HUES6 (cell line): ENCODE results near the gene CDC42EP1.

ENCODE experiments used
- H3K27ac ChIP-seq: 2 replicates; pipeline ENCODE4 v1.7.0; 2013; ENCODE audit warnings: low read depth, mild to moderate bottlenecking, low read length, inconsistent platforms
- H3K27me3 ChIP-seq: 2 replicates; pipeline ENCODE4 v1.6.1; 2013; ENCODE audit warnings: low read length; ENCODE audit not compliant: control insufficient read depth, insufficient read depth
- H3K36me3 ChIP-seq: 2 replicates; pipeline ENCODE4 v1.6.1; 2013; ENCODE audit warnings: low read length; ENCODE audit not compliant: control insufficient read depth, insufficient read depth
- H3K4me1 ChIP-seq: 2 replicates; pipeline ENCODE4 v1.6.1; 2013; ENCODE audit warnings: low read length; ENCODE audit not compliant: control insufficient read depth, insufficient read depth
- H3K4me3 ChIP-seq: 2 replicates; pipeline ENCODE4 v1.5.1; 2013; ENCODE audit warnings: low read depth, low read length
- H3K9ac ChIP-seq: one replicate; pipeline ENCODE4 v1.6.1; 2013; ENCODE audit warnings: mild to moderate bottlenecking, low read length
- H3K9me3 ChIP-seq: 2 replicates; pipeline ENCODE4 v1.6.1; 2013; ENCODE audit warnings: low read depth, low read length; ENCODE audit not compliant: control insufficient read depth, insufficient read depth

CDC42EP1 gene

DNA sequence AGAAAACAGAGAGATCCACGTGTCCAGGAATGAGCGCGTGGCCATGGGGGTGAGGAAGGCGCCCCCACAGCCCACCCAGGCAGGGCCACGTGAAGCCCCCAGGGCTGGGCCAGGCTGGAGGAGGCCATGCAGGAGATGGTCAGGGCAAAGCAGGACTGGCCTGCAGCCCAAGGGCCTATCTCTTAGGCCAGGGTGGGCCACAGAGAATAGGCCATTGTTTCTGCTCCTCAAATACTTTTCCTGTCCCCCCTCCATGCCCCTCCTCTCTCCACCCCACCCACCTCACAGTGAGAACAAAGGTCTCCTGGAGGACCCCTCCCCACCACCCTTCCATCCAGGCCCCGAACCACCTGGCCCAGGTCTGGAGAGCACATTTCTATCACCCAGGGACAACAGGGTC lies 8.3 kb upstream of the CDC42EP1 start:
- peaks cover 40% of the 10 kb centered on the region for H3K4me1 ChIP-seq
- peaks cover 11% of the 10 kb centered on the region; the same call in 1 of the 2 replicates for H3K27me3 ChIP-seq
- H3K27ac ChIP-seq: no peak overlapping the region
- no peak overlapping the region for H3K9ac ChIP-seq
- no peaks in the 10 kb centered on the region for H3K36me3 ChIP-seq
- H3K4me3 ChIP-seq: no peak overlapping the region
- H3K9me3 ChIP-seq: no peaks in the 10 kb centered on the region

DNA sequence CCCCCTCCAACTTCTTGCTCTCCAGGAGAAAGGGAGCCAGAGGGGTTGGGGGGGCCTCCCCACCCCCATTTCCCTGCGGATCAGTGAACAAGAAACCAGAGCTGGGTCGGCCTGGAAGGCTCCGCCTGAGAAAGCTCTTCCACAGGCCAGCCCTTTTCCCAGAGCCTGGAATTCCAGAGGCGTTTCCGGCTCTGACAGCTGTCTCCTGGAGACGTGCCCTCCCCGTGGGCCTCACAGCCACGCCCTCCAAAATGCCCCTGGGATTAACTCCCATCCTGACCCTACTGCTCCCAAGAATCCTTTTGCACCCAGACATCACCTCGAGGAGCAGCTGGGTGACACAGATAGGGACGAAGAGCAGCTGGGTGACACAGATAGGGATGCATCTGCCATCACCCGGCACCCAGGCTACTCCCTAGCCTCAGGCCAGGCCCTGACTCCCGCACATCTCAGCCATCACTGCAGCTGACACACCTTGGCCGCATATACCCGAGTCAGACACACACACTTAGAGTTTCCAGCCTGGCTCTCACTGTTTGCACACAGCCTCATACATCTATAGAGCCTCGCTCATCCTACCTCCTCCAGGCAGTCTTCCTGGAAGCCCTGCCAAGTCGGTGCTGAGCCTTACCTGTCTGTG lies 7.6 kb upstream of the CDC42EP1 start:
- peaks cover 17% of the 10 kb centered on the region; the same call in 1 of the 2 replicates for H3K27me3 ChIP-seq
- H3K9me3 ChIP-seq: no peaks in the 10 kb centered on the region
- H3K27ac ChIP-seq: no peak overlapping the region
- no peak overlapping the region for H3K9ac ChIP-seq
- H3K36me3 ChIP-seq: no peaks in the 10 kb centered on the region
- no peak overlapping the region for H3K4me3 ChIP-seq
- H3K4me1 ChIP-seq: peaks cover 38% of the 10 kb centered on the region

DNA sequence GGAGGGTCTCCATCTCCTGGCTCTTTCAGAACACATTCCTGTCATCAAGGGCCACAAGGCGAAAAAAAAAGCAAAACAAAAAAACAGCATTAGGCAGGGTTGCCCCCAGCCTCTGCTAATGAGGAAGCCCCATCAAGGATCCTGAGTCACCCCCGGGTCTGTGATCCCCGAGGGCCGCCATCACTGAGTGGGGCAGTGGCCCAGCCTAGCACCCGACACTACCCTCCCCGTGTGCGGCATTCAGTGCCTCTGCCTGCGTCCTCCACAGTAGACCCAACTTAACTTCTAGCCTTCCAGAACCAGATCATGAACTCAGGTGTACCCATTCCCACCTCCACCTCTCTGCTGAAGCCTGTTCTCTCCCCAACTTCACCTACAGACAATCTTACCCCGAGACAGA lies 6.6 kb upstream of the CDC42EP1 start:
- no peak overlapping the region for H3K27ac ChIP-seq
- H3K9ac ChIP-seq: no peak overlapping the region

GRCh38 chr22:37555029-37555428 lies 5.3 kb upstream of the CDC42EP1 start:
- H3K4me3 ChIP-seq: no peak overlapping the region
- H3K36me3 ChIP-seq: no peaks in the 10 kb centered on the region
- no peak overlapping the region for H3K9ac ChIP-seq
- no peak overlapping the region for H3K27ac ChIP-seq
- peaks cover 39% of the 10 kb centered on the region for H3K4me1 ChIP-seq
- no peaks in the 10 kb centered on the region for H3K9me3 ChIP-seq
- peaks cover 20% of the 10 kb centered on the region; the same call in 1 of the 2 replicates for H3K27me3 ChIP-seq

More for the DNA sequence above, 6.6 kb upstream of the CDC42EP1 start:
- Histone ChIP-seq H3K4me3 (no peak overlapping the region), H3K4me1 (peaks cover 38% of the 10 kb centered on the region), H3K27me3 (peaks cover 20% of the 10 kb centered on the region; the same call in 1 of the 2 replicates), H3K9me3 (no peaks in the 10 kb centered on the region), H3K36me3 (no peaks in the 10 kb centered on the region)

DNA sequence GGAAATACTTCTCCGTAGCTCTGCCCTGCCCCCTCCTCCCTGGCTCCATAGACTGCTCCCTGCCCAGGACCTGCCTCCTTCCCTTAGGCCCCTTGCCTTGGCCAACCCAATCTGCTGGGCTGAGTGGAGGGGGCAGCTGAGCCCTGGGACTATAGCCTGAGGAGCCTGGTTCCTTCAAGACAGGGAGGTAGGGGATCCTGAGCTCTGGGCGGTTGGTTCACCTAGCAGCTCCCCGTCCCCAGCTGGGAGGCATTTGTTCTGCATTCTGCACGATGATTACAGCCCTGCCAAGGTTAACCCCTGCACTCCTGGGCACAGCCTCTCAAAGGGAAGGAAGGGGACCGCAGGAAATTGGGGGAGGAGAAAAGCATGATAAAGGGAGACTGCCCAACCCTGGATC lies 3.6 kb upstream of the CDC42EP1 start:
- H3K9me3 ChIP-seq: no peaks in the 10 kb centered on the region
- peaks cover 40% of the 10 kb centered on the region for H3K4me1 ChIP-seq
- H3K27ac ChIP-seq: no peak overlapping the region
- peaks cover 28% of the 10 kb centered on the region for H3K27me3 ChIP-seq
- no peak overlapping the region for H3K9ac ChIP-seq
- H3K36me3 ChIP-seq: no peaks in the 10 kb centered on the region
- H3K4me3 ChIP-seq: 0 out of 2 replicates have a peak overlapping the region, but pooled peaks have one; percentile 12

- H3K9me3 ChIP-seq: no peaks in the 10 kb centered on the region
- no peaks in the 10 kb centered on the region; the same call in 1 of the 2 replicates for H3K36me3 ChIP-seq
- no peak overlapping the region for H3K4me3 ChIP-seq
- no peak overlapping the region for H3K27ac ChIP-seq
- peaks cover 41% of the 10 kb centered on the region for H3K4me1 ChIP-seq
- H3K27me3 ChIP-seq: peaks cover 32% of the 10 kb centered on the region
- no peak overlapping the region for H3K9ac ChIP-seq
Measured at GRCh38 chr22:37557321-37558001, 2.8 kb upstream of the CDC42EP1 start.

- Histone ChIP-seq H3K36me3 (no peaks in the 10 kb centered on the region; the same call in 1 of the 2 replicates), H3K27ac (no peak overlapping the region), H3K4me3 (no peak overlapping the region), H3K4me1 (peaks cover 48% of the 10 kb centered on the region), H3K9ac (no peak overlapping the region), H3K27me3 (peaks cover 32% of the 10 kb centered on the region), H3K9me3 (no peaks in the 10 kb centered on the region)
Measured at GRCh38 chr22:37558815-37559214, 1.5 kb upstream of the CDC42EP1 start.

DNA sequence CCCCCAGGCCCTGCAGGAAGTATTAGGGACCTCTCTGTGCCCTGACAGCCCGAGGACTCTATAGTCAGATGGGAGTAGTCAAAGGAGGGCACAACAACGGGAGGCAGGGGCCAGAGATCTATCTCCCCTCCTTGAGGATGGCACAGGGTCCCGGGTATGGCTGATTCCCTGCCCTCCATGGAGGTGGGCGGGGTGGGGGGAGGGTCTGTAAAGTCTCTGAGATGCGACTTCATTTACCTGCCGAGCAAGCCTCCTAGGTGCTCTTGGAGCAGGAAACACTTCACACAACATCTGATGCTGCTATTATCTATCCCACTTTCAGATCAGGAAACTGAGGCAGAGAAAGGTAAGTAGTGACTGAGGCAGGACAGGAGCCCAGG lies 769 bp upstream of the CDC42EP1 start:
- peak overlapping the region; percentile 72 for H3K9ac ChIP-seq
- no peaks in the 10 kb centered on the region; the same call in 1 of the 2 replicates for H3K36me3 ChIP-seq
- H3K4me1 ChIP-seq: peaks cover 55% of the 10 kb centered on the region
- peak overlapping the region; percentile 54 for H3K4me3 ChIP-seq
- H3K27me3 ChIP-seq: peaks cover 32% of the 10 kb centered on the region
- H3K9me3 ChIP-seq: no peaks in the 10 kb centered on the region
- H3K27ac ChIP-seq: no peak overlapping the region

- Histone ChIP-seq H3K27ac (peak overlapping the region; percentile 82; the same call in 1 of the 2 replicates), H3K4me1 (peaks cover 56% of the 10 kb centered on the region), H3K27me3 (peaks cover 28% of the 10 kb centered on the region), H3K9ac (peak overlapping the region; percentile 91), H3K36me3 (no peaks in the 10 kb centered on the region; the same call in 1 of the 2 replicates), H3K4me3 (peak overlapping the region; percentile 80), H3K9me3 (no peaks in the 10 kb centered on the region)
Measured at GRCh38 chr22:37560608-37561211, 430 bp downstream of the CDC42EP1 start.

- Histone ChIP-seq H3K4me3 (peak overlapping the region; percentile 80), H3K27me3 (peaks cover 22% of the 10 kb centered on the region), H3K36me3 (peaks cover 6% of the 10 kb centered on the region; the same call in 1 of the 2 replicates), H3K4me1 (peaks cover 51% of the 10 kb centered on the region), H3K27ac (peak overlapping the region; percentile 82), H3K9me3 (no peaks in the 10 kb centered on the region), H3K9ac (peak overlapping the region; percentile 91)
Measured at GRCh38 chr22:37561212-37562048, 1.1 kb downstream of the CDC42EP1 start.
